Upper lobe of left lung (tissue), 6 donors: ENCODE data around the gene RAMP3. TPM values are rescaled to one million over a fixed set of nuclear protein-coding genes. Genes with fewer than 3 reads are reported as not detected.

Experiments
- ATAC-seq, 2 donors: fragments of 200-7000 bp; cut with Tn5 transposase; one replicate each; pipeline ENCODE4 v1.9.1; 2022; ENCODE audit warnings: mild to moderate bottlenecking in 2 of 2, moderate library complexity in 2 of 2; ENCODE audit not compliant: low FRiP score in 2 of 2
- DNase-seq, 2 donors: peaks; one replicate each; pipeline ENCODE4 v3.0.0-alpha.2; 2019 to 2020
- H3K27ac ChIP-seq, 4 donors: fragments of 200-600 bp; sonication (generic); one replicate each; pipeline ENCODE4 v1.5.1; 2016 to 2019
- H3K27me3 ChIP-seq, 4 donors: fragments of 200-600 bp; sonication (generic); one replicate each; pipeline ENCODE4 v1.5.1; 2017 to 2019
- H3K36me3 ChIP-seq, 4 donors: fragments of 200-600 bp; sonication (generic); one replicate each; pipeline ENCODE4 v1.5.1; 2016 to 2019
- H3K4me1 ChIP-seq, 4 donors: fragments of 200-600 bp; sonication (generic); one replicate each; pipeline ENCODE4 v1.5.1; 2018 to 2019
- H3K4me3 ChIP-seq, 4 donors: fragments of 200-600 bp; sonication (generic); one replicate each; pipeline ENCODE4 v1.5.1; 2017 to 2019; ENCODE audit warnings: mild to moderate bottlenecking in 2 of 4, moderate library complexity in 1 of 4
- H3K9me3 ChIP-seq, 4 donors: fragments of 200-600 bp; sonication (generic); one replicate each; pipeline ENCODE4 v1.5.1; 2018 to 2019
- CTCF ChIP-seq, 6 experiments: fragments of 450-650 bp in 4 of 6; fragments of 200-600 bp in 2 of 6; sonication (generic) in 2 of 6; IDR thresholded peaks; one replicate each; pipeline ENCODE4 v1.5.1; 2016 to 2019; ENCODE audit warnings: antibody characterized with exemption in 6 of 6
- EP300 ChIP-seq, 4 donors: sonication (generic); formaldehyde crosslinking; IDR thresholded peaks; one replicate each; pipeline ENCODE4 v1.5.1; 2017; ENCODE audit warnings: antibody characterized with exemption in 4 of 4, control low read depth in 2 of 4
- POLR2A ChIP-seq, 4 donors: fragments of 450-650 bp; IDR thresholded peaks; one replicate each; pipeline ENCODE4 v1.5.1; 2016 to 2017; ENCODE audit warnings: antibody characterized with exemption in 4 of 4, mild to moderate bottlenecking in 2 of 4
- POLR2AphosphoS5 ChIP-seq, 2 donors: sonication (generic); formaldehyde crosslinking; IDR thresholded peaks; one replicate each; pipeline ENCODE4 v1.5.1; 2017; ENCODE audit warnings: antibody characterized with exemption in 2 of 2
- WGBS, 2 donors: methylation state at CpG; one replicate each; pipeline ENCODE4 v1.1.5; 2017 to 2018; 5-methylcytosine and 5-hydroxymethylcytosine counted together
- total RNA-seq, 6 donors: library from RNA; depleted of rRNA in 4 of 6; stranded (reverse); fragments of >200 nt in 4 of 6; gene quantifications; one replicate each; pipeline versions ENCODE4 v1.1.0 to v1.2.1, GENCODE V29; 2016 to 2021
- donor health status: DM: no; HTN: no; CAD: no; lungs with moderate emphysema.
- donor health status: DM: no; HTN: yes; CAD: no; lungs with severe emphysema.

RAMP3 gene
- total RNA-seq, 6 donors from 2014 or later, result 33.5 to 306 (median 88.1) TPM

GRCh38 chr7:45132708-45133320 is 24.8 kb upstream of the RAMP3 start:
- no peaks in the 10 kb centered on the region for H3K4me1 ChIP-seq
- DNase-seq, result no peak
- H3K36me3 ChIP-seq, result no peaks in the 10 kb centered on the region
- no peak for ATAC-seq
- no peaks in the 10 kb centered on the region for H3K27me3 ChIP-seq
- 78 to 87% methylated on average over 6 to 8 of the region's 8 CpGs for WGBS, 2 donors
- no peaks in the 10 kb centered on the region for H3K9me3 ChIP-seq
- no peak for TF ChIP-seq POLR2A (IDR thresholded peaks at IDR 0.05)
- no peak for TF ChIP-seq POLR2AphosphoS5 (IDR thresholded peaks at IDR 0.05)
- TF ChIP-seq CTCF (IDR thresholded peaks at IDR 0.05), result no peak
- no peak for TF ChIP-seq EP300 (IDR thresholded peaks at IDR 0.05)
- no peak overlapping the region for H3K4me3 ChIP-seq
- H3K27ac ChIP-seq, result no peak overlapping the region

DNA sequence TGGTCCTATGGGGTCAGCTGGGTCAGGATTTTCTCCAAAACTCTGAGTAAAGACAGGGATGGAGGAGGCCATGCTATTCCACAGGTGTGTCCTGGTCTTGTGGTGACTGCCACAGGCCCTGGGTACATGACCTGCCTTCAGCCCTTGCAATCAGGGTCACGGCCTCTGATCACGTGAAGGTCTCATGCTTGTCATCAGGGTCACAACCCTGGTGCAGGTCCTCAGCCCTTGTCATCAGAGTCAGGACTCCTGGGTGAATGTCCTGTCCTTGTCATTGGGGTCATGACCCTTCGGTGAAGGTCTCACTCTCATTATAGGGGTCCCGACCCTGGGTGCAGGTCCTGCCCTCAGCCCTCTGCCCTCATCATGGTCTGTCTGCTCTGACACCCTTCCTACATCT is 24.2 kb upstream of the RAMP3 start:
- no peak overlapping the region for H3K4me3 ChIP-seq
- H3K9me3 ChIP-seq, result no peaks in the 10 kb centered on the region
- no peaks in the 10 kb centered on the region for H3K27me3 ChIP-seq
- no peak overlapping the region for H3K27ac ChIP-seq
- no peak for ATAC-seq
- no peak for DNase-seq
- no peaks in the 10 kb centered on the region for H3K36me3 ChIP-seq
- no peaks in the 10 kb centered on the region for H3K4me1 ChIP-seq
- TF ChIP-seq EP300 (IDR thresholded peaks at IDR 0.05) (no peak), POLR2A (IDR thresholded peaks at IDR 0.05) (no peak), POLR2AphosphoS5 (IDR thresholded peaks at IDR 0.05) (no peak), CTCF (IDR thresholded peaks at IDR 0.05) (no peak)
- 91 to 100% methylated on average over 2 to 4 of the region's 4 CpGs for WGBS, 2 donors

DNA sequence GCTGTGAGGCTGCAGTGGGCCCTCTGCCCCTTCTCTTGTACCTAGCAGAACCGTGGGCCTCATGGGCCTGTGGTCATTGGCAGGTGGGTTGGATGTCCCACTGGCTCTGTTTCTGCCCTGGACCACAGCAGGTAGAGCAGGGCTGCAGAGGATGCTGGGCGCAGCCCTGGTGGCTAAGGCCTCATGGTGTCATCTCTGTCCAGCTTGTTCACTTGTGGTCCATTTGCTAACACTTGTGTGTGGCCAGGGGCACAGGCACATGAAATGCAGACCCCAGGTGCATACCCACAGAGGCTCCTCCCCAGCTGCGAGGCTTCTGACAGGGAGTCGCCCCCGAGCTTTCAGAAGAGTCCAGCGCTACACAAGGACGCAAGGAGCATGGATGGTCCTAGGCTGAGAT is 23.7 kb upstream of the RAMP3 start:
- 87 to 91% methylated on average over 3 to 7 of the region's 7 CpGs for WGBS, 2 donors
- Histone ChIP-seq H3K27ac (no peak overlapping the region), H3K27me3 (no peaks in the 10 kb centered on the region), H3K9me3 (no peaks in the 10 kb centered on the region), H3K36me3 (no peaks in the 10 kb centered on the region), H3K4me3 (no peak overlapping the region), H3K4me1 (no peaks in the 10 kb centered on the region)
- ATAC-seq, result no peak
- DNase-seq, result no peak
- TF ChIP-seq EP300 (IDR thresholded peaks at IDR 0.05), result no peak
- no peak for TF ChIP-seq POLR2AphosphoS5 (IDR thresholded peaks at IDR 0.05)
- no peak for TF ChIP-seq CTCF (IDR thresholded peaks at IDR 0.05)
- no peak for TF ChIP-seq POLR2A (IDR thresholded peaks at IDR 0.05)

DNA sequence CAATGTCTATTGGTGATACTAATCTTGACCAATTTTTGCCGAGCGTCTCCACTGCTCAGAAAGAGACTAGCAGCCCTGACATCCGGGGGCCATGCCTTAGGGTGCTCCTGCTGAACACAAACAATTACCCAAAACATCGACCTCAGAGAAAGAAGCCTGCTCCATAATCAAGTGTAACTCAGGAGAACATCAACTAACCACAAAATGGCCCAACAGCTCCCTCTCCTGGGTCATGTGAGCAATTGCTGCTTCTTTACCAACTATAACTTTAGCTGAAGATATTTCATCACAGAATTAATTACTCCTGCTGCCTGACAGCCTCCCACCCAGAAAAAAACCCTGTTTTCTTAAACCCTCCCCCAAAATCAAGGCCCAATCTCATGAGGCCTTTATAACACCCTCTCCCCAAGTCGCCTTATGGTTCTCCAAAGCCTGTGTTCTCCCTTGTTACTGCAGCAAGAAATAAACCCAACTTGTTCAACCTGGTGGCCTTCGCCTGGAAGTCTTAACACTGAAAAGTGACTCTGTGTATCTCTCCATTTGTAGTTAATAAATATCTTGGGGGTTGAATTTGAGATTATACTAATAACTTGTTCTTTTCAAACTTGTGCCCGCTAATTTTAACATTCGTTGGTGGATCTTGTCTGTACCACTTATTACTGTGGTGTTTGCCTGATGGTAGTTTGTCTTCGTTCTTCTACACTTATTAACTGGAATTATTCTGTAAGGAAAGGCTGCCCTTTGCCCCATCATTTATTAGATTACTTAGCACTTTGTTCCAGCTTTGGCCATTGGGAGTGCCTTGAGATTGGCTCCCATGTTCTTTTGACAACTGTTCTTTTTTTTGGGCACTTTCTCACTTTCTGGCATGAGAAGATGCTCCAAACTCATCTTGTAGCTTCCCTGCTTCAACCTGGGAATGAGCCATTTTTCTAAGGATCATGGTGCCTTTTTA is 21.2 kb upstream of the RAMP3 start:
- H3K9me3 ChIP-seq, result no peaks in the 10 kb centered on the region
- no peaks in the 10 kb centered on the region for H3K4me1 ChIP-seq
- H3K36me3 ChIP-seq, result no peaks in the 10 kb centered on the region
- no peak overlapping the region for H3K27ac ChIP-seq
- WGBS, 2 donors, result 44 to 49% methylated on average over 9 of the region's 9 CpGs
- no peaks in the 10 kb centered on the region for H3K27me3 ChIP-seq
- no peak overlapping the region for H3K4me3 ChIP-seq
- TF ChIP-seq CTCF (IDR thresholded peaks at IDR 0.05) (peak; percentile 69 to 90 (median 85)), POLR2AphosphoS5 (IDR thresholded peaks at IDR 0.05) (no peak)
- DNase-seq, result peak in 1 of 2 donors; percentile 60
- peak; percentile 56 to 85 for ATAC-seq
